Caki2 (cell line): Measurements from ENCODE around the gene YARS1. TPM values are rescaled to one million over a fixed set of nuclear protein-coding genes. Genes with fewer than 3 reads are reported as not detected.
"Not testable (repeated sequence)": the region's sequence is repeated elsewhere in the genome, so short reads cannot be mapped to it uniquely, and the experiment has no call there.

Source experiments
- DNase-seq: peaks from one replicate; pipeline ENCODE4 v3.0.0-alpha.2; 2015; ENCODE audit warnings: low read depth
- in situ Hi-C: cut with HindIII; loops from 2 replicates; pipeline ENCODE4 v1.10.0; 2016; ENCODE audit warnings: low sequenced_read_pairs, low pct_unique_long_range_greater_than_20kb, mixed read lengths
- total RNA-seq: library from RNA; depleted of rRNA; stranded (reverse); fragments of >200 nt; shearing (Covaris generic); gene quantifications from 2 replicates; pipeline ENCODE4 v1.2.3, GENCODE V29; 2014; ENCODE audit warnings: low replicate concordance

Gene YARS1
- total RNA-seq, 1 experiment from 2014 or later, result 86.1 TPM

- DNase-seq, result no peak
- in situ Hi-C loops, result no loop called here
Observed at GRCh38 chr1:32818804-32819541, 1.8 kb upstream of the YARS1 start.

- DNase-seq, result peak; percentile 82
- in situ Hi-C loops, result no loop called here
Observed at GRCh38 chr1:32817815-32818786, 943 bp upstream of the YARS1 start.

- in situ Hi-C loops, result no loop called here
- DNase-seq, result no peak
Observed at GRCh38 chr1:32816676-32817158, 441 bp downstream of the YARS1 start.

GRCh38 chr1:32813941-32814739, 3.0 kb downstream of the YARS1 start:
- no peak for DNase-seq
- in situ Hi-C loops, result no loop called here

GRCh38 chr1:32811917-32812316, 5.2 kb downstream of the YARS1 start:
- no peak for DNase-seq
- in situ Hi-C loops, result no loop called here

GRCh38 chr1:32811265-32811664, 5.9 kb downstream of the YARS1 start:
- in situ Hi-C loops, result no loop called here
- no peak for DNase-seq

- no peak for DNase-seq
Observed at GRCh38 chr1:32810358-32810757, 6.8 kb downstream of the YARS1 start.

GRCh38 chr1:32808580-32808979, 8.6 kb downstream of the YARS1 start:
- no peak for DNase-seq
- in situ Hi-C loops, result no loop called here

More at GRCh38 chr1:32810358-32810757, 6.8 kb downstream of the YARS1 start:
- in situ Hi-C loops, result no loop called here

GRCh38 chr1:32806910-32807523, 10.1 kb downstream of the YARS1 start:
- in situ Hi-C loops, result no loop called here
- DNase-seq, result no peak

GRCh38 chr1:32806290-32806689, 10.9 kb downstream of the YARS1 start:
- DNase-seq, result no peak

GRCh38 chr1:32804460-32804859, 12.7 kb downstream of the YARS1 start:
- in situ Hi-C loops, DNase-seq: not testable (repeated sequence)

More at GRCh38 chr1:32806290-32806689, 10.9 kb downstream of the YARS1 start:
- in situ Hi-C loops, result no loop called here

GRCh38 chr1:32801096-32801715, 16.0 kb downstream of the YARS1 start:
- in situ Hi-C loops, result no loop called here
- DNase-seq, result no peak

GRCh38 chr1:32798679-32799416, 18.3 kb downstream of the YARS1 start:
- peak; percentile 40 for DNase-seq
- in situ Hi-C loops, result no loop called here

- in situ Hi-C loops, result no loop called here
- DNase-seq, result peak; percentile 87
Observed at GRCh38 chr1:32798191-32798590, 19.0 kb downstream of the YARS1 start.

- in situ Hi-C loops, result no loop called here
- peak; percentile 48 for DNase-seq
Observed at GRCh38 chr1:32797456-32797855, 19.7 kb downstream of the YARS1 start.

GRCh38 chr1:32795763-32796162, 21.4 kb downstream of the YARS1 start:
- DNase-seq, result peak; percentile 66
- in situ Hi-C loops, result not testable (repeated sequence)

- in situ Hi-C loops, result no loop called here
- DNase-seq, result no peak
Observed at GRCh38 chr1:32791881-32792280, 25.3 kb downstream of the YARS1 start.
